Right lobe of liver (tissue), 4 donors: ENCODE results near the gene TMEM147.

Source experiments
- POLR2A ChIP-seq: fragments of 450-650 bp; IDR thresholded peaks from one replicate; pipeline ENCODE4 v1.6.1; 2017; ENCODE audit warnings: antibody characterized with exemption, mild to moderate bottlenecking
- TF ChIP-seq, protein P1 (sequence below), 4 donors: fragments of 200-600 bp in 3 of 4; fragments of 450-650 bp in 1 of 4; IDR thresholded peaks; one replicate each; pipeline versions ENCODE4 v1.5.1 to v1.8.0; 2016 to 2022; ENCODE audit warnings: antibody characterized with exemption in 4 of 4, mild to moderate bottlenecking in 2 of 4
- donor health status: DM: no; HTN: no; CAD: no.
- donor health status: DM: no; HTN: no; CAD: no.
- donor health status: DM: no; HTN: yes; CAD: no.

DNA sequence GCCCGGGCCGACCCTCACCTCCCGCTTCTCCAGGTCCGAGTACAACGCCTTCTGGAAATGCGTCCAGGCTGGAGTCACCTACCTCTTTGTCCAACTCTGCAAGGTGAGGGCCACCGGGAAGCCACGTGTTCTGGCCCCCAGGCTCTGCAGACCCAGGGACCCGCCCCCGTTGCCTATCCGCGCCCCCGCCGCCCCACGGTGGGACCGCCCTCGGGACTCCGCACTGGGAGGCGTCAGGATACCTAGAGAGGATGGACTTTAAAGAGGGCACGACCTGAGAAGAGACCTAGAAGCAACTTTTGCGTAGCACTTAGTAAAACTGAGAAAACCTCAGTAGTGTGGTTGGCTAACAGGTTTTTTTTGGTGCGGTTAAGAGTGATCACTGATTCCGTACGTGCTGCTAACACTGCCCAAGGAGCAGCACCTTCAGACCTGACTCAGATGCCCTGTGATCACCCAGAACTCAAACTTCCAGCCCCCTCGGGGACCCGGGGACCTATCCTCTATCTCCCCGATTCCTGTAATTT, 492 bp downstream of the TMEM147 start:
- no peak for TF ChIP-seq POLR2A
- TF ChIP-seq, protein P1, sequence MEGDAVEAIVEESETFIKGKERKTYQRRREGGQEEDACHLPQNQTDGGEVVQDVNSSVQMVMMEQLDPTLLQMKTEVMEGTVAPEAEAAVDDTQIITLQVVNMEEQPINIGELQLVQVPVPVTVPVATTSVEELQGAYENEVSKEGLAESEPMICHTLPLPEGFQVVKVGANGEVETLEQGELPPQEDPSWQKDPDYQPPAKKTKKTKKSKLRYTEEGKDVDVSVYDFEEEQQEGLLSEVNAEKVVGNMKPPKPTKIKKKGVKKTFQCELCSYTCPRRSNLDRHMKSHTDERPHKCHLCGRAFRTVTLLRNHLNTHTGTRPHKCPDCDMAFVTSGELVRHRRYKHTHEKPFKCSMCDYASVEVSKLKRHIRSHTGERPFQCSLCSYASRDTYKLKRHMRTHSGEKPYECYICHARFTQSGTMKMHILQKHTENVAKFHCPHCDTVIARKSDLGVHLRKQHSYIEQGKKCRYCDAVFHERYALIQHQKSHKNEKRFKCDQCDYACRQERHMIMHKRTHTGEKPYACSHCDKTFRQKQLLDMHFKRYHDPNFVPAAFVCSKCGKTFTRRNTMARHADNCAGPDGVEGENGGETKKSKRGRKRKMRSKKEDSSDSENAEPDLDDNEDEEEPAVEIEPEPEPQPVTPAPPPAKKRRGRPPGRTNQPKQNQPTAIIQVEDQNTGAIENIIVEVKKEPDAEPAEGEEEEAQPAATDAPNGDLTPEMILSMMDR (IDR thresholded peaks at IDR 0.05), result no peak
